ENCODE measurements around the gene C9orf153.
"Not testable (repeated sequence)": the region's sequence is repeated elsewhere in the genome, so short reads cannot be mapped to it uniquely, and the experiment has no call there.

C9orf153 gene

GRCh38 chr9:86259557-86259956, at the start of gene C9orf153:
C9orf153 (minus strand) TSS chr9:86259657; CDS start chr9:86229603, 30,054 bp downstream.
- in situ Hi-C loops (cut with HindIII; ENCODE audit: low pct_ligation_motif_present, low pct_unique_long_range_greater_than_20kb, low sequenced_read_pairs) = no loop called here
- no peak for DNase-seq

- in situ Hi-C loops (cut with HindIII; ENCODE audit: low pct_ligation_motif_present, low pct_unique_long_range_greater_than_20kb, low sequenced_read_pairs) = no loop called here
- no peak for DNase-seq
Observed at GRCh38 chr9:86308687-86309086, 49.2 kb upstream of the C9orf153 start.

- DNase-seq = no peak
- in situ Hi-C loops (cut with HindIII; ENCODE audit: low pct_ligation_motif_present, low pct_unique_long_range_greater_than_20kb, low sequenced_read_pairs) = no loop called here
Observed at GRCh38 chr9:86304236-86304730, 44.8 kb upstream of the C9orf153 start.

GRCh38 chr9:86303316-86303975, 44.0 kb upstream of the C9orf153 start:
- in situ Hi-C loops (cut with HindIII; ENCODE audit: low pct_ligation_motif_present, low pct_unique_long_range_greater_than_20kb, low sequenced_read_pairs) = no loop called here

DNA sequence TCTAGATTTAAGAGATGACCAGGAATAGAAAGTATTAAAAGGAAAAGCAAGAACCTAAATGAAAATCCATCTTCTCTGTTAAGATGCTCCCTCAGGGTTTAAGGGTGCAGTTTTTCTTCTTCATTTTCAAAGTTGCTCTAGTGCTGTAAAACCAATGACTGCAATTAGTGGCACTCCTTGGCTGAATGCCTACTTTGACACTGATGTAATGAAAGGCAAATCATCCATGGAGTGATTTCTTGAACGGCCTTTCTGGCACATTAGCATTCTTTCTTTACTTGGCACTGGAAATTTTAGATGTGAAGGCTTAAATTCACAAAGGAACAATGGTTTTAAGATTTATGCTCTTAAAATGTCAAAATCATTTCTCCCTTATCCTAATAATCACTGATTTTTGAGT, 42.2 kb upstream of the C9orf153 start:
- in situ Hi-C loops (cut with HindIII; ENCODE audit: low pct_ligation_motif_present, low pct_unique_long_range_greater_than_20kb, low sequenced_read_pairs) = no loop called here
- DNase-seq = no peak

More at GRCh38 chr9:86303316-86303975, 44.0 kb upstream of the C9orf153 start:
- DNase-seq = no peak

DNA sequence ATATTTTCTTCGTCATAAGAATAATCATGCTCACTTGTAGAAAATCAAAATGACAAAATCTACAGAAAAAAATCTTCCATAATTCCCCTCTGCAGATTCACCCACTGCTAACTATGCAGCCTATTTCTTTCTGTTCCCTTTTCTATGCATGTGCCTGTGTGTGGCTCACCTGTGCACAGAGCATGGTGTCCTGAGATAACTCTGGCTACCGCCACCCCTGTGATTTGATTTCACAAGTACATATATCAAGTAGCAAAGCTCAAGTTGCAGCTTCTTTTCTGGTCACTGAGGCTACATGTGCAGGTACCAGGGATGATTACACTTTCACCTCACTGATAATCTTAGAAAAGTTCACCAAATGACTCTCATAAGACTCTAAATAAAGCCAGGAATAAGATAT, 41.2 kb upstream of the C9orf153 start:
- no peak for DNase-seq
- in situ Hi-C loops (cut with HindIII; ENCODE audit: low pct_ligation_motif_present, low pct_unique_long_range_greater_than_20kb, low sequenced_read_pairs) = no loop called here

GRCh38 chr9:86298873-86299272, 39.4 kb upstream of the C9orf153 start:
- in situ Hi-C loops (cut with HindIII; ENCODE audit: low pct_ligation_motif_present, low pct_unique_long_range_greater_than_20kb, low sequenced_read_pairs) = no loop called here
- DNase-seq = no peak

DNA sequence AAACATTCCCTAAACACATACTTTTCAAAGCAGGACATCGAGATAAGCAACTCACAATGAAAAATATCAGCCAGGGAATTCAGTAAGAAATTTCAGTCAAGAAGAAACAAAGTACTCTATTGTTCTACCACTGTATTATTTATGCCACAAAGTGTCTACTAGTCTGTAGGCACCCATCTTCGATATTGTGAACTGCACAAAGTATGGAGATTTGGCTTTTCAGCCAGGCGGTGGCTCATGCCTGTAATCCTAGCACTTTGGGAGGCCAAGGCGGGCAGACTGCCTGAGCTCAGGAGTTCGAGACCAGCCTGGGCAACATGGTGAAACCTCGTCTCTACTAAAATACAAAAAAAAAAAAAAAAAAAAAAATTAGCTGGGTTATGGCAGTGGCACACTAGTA, 30.9 kb upstream of the C9orf153 start:
- in situ Hi-C loops (cut with HindIII; ENCODE audit: low pct_ligation_motif_present, low pct_unique_long_range_greater_than_20kb, low sequenced_read_pairs) = not testable (repeated sequence)

GRCh38 chr9:86288499-86289198, 29.2 kb upstream of the C9orf153 start:
- DNase-seq = no peak
- in situ Hi-C loops (cut with HindIII; ENCODE audit: low pct_ligation_motif_present, low pct_unique_long_range_greater_than_20kb, low sequenced_read_pairs) = no loop called here

More for the DNA sequence above, 30.9 kb upstream of the C9orf153 start:
- not testable (repeated sequence) for DNase-seq

- peak; percentile 7 for DNase-seq
- in situ Hi-C loops (cut with HindIII; ENCODE audit: low pct_ligation_motif_present, low pct_unique_long_range_greater_than_20kb, low sequenced_read_pairs) = no loop called here
Observed at GRCh38 chr9:86287013-86287412, 27.6 kb upstream of the C9orf153 start.

DNA sequence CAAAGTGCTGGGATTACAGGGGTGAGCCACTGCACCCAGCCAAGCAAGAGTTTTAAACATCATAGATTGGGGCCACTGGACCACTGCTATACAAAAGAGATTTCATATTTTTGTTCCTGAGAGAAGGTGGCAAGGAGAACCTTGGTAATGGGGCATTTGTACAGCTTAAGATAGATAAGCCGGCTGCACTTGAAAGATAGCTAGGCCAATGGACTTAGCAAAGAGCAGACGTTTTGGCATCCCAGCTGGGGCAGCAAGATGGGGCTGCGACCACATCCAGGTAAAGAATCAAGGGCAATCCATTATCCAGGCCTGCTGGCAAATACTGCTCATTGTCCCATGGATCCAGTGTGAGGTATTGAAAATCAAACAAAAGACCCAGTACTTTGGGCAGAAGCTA, 26.8 kb upstream of the C9orf153 start:
- no peak for DNase-seq
- in situ Hi-C loops (cut with HindIII; ENCODE audit: low pct_ligation_motif_present, low pct_unique_long_range_greater_than_20kb, low sequenced_read_pairs) = no loop called here

DNA sequence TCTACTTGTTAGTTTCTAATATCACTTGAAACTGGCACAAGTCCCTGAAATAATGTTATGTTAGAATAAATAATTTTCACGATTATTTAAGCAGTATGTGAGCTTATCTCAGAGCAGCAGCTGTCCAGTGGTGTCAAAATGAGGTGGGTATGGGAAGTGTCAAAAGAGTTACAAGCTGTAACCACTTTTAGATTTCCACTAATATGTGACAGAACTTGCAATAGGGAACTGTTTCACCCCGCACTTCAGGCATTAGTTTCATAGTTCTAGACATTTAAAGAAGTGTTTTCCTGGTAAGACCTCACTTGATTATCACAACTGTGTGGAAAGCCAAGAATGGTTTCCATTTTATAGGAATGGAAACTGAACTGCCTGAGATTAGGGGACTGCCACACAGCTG, 25.8 kb upstream of the C9orf153 start:
- in situ Hi-C loops (cut with HindIII; ENCODE audit: low pct_ligation_motif_present, low pct_unique_long_range_greater_than_20kb, low sequenced_read_pairs) = no loop called here
- no peak for DNase-seq

DNA sequence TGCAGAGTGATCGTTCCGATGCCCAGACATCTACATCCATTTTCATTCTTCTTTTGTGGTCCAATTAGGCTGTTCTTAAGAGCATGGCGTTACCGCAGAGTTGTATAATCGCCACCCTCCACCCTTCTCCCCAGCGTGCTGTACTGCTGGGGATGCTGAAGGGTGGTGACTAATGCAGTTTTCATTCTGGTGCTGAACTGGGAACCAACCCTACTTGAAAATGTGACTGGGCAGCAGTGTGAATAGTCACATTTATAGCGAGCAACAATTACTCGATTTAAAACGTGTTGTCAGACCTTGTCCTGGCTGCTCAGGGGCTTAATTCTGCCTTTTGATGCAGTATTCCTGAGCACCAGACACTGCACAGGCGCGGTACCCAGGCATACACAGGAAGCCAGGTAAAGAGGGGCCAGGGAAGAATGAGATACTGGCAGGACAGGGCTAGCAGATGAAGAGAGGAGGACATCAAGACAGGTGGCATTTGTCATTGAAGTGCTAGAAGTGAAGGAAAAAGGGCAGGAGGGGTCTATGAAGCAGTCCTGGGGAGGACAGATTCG, 23.6 kb upstream of the C9orf153 start:
- in situ Hi-C loops (cut with HindIII; ENCODE audit: low pct_ligation_motif_present, low pct_unique_long_range_greater_than_20kb, low sequenced_read_pairs) = no loop called here
- DNase-seq = peak; percentile 69

GRCh38 chr9:86282077-86282978, 22.9 kb upstream of the C9orf153 start, which contains the start of gene ISCA1:
ISCA1 (minus strand) TSS chr9:86282538; CDS start chr9:86282458, 80 bp downstream.
- in situ Hi-C loops (cut with HindIII; ENCODE audit: low pct_ligation_motif_present, low pct_unique_long_range_greater_than_20kb, low sequenced_read_pairs) = no loop called here
- peak; percentile 91 for DNase-seq

- in situ Hi-C loops (cut with HindIII; ENCODE audit: low pct_ligation_motif_present, low pct_unique_long_range_greater_than_20kb, low sequenced_read_pairs) = no loop called here
- peak; percentile 19 for DNase-seq
Observed at GRCh38 chr9:86281593-86282076, 22.2 kb upstream of the C9orf153 start.

DNA sequence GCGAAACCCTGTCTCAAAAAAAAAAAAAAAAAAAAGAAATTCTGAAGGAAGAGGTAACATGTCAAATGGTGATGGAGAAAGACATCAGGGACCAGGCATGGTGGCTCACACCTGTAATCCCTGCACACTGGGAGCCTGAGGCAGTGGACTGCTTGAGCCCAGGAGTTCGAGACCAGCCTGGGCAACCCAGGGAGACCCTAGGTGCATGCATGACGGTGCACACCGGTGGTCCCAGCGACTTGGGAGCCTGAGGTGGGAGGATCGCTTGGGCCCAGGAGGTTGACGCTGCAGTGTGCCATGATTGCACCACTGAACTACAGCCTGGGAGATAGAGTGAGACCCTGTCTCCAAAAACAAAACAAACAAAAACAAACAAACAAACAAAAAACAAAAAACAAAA, 21.1 kb upstream of the C9orf153 start:
- in situ Hi-C loops (cut with HindIII; ENCODE audit: low pct_ligation_motif_present, low pct_unique_long_range_greater_than_20kb, low sequenced_read_pairs) = no loop called here
- no peak for DNase-seq

- no peak for DNase-seq
Observed at GRCh38 chr9:86279839-86280238, 20.4 kb upstream of the C9orf153 start.

GRCh38 chr9:86277072-86277471, 17.6 kb upstream of the C9orf153 start:
- in situ Hi-C loops (cut with HindIII; ENCODE audit: low pct_ligation_motif_present, low pct_unique_long_range_greater_than_20kb, low sequenced_read_pairs) = no loop called here
- DNase-seq = no peak

More at GRCh38 chr9:86279839-86280238, 20.4 kb upstream of the C9orf153 start:
- in situ Hi-C loops (cut with HindIII; ENCODE audit: low pct_ligation_motif_present, low pct_unique_long_range_greater_than_20kb, low sequenced_read_pairs) = no loop called here
